Measurements from ENCODE around the gene ACER2.

- TF ChIP-seq ZC3H10 (CRISPR knock-in tag; IDR thresholded peaks at IDR 0.05) (no peak), POU6F1 (CRISPR knock-in tag; IDR thresholded peaks at IDR 0.05; ENCODE audit: borderline replicate concordance, low read depth) (no peak), CREB5 (CRISPR knock-in tag; IDR thresholded peaks at IDR 0.05; ENCODE audit: low read depth) (0 out of 2 replicates have a peak, but pooled peaks have one; percentile 33), OSR1 (CRISPR knock-in tag; IDR thresholded peaks at IDR 0.05) (no peak), RARB (CRISPR knock-in tag; IDR thresholded peaks at IDR 0.05) (no peak), ISL1 (CRISPR knock-in tag; IDR thresholded peaks at IDR 0.05) (no peak), CSDC2 (CRISPR knock-in tag; IDR thresholded peaks at IDR 0.05) (no peak), PPARA (CRISPR knock-in tag; IDR thresholded peaks at IDR 0.05; ENCODE audit: borderline replicate concordance) (no peak), GLIS3 (CRISPR knock-in tag; IDR thresholded peaks at IDR 0.05) (no peak), ZFP3 (CRISPR knock-in tag; IDR thresholded peaks at IDR 0.05) (no peak), PATZ1 (CRISPR knock-in tag; IDR thresholded peaks at IDR 0.05; ENCODE audit: borderline replicate concordance) (no peak)
These were observed 35.3 kb upstream of the ACER2 start for GRCh38 chr9:19373527-19373926.

All from SK-N-SH treated with all-trans-retinoic acid at 6 μM for 48 hours (cell line).